Liver (tissue), 9 donors: ENCODE results near the gene MED27. TPM values are rescaled to one million over a fixed set of nuclear protein-coding genes. Genes with fewer than 3 reads are reported as not detected.

ENCODE experiments used
- DNase-seq: peaks from one replicate; pipeline ENCODE4 v3.0.0-alpha.2; 2017; ENCODE audit warnings: low spot score
- H3K27ac ChIP-seq, 2 donors: one replicate each; pipeline ENCODE4 v1.7.0; 2013; ENCODE audit warnings: inconsistent platforms in 2 of 2, low read length in 2 of 2, control low read depth in 1 of 2, low read depth in 1 of 2, mild to moderate bottlenecking in 1 of 2
- H3K27me3 ChIP-seq, 4 donors: one replicate each; pipeline versions ENCODE4 v1.6.1 to v1.7.0; 2013; ENCODE audit warnings: low read length in 3 of 4, inconsistent platforms in 1 of 4, mild to moderate bottlenecking in 1 of 4, moderate library complexity in 1 of 4; ENCODE audit not compliant: control insufficient read depth in 4 of 4, insufficient read depth in 4 of 4
- H3K36me3 ChIP-seq, 4 donors: one replicate each; pipeline versions ENCODE4 v1.6.1 to v1.7.0; 2013; ENCODE audit warnings: low read length in 3 of 4, mild to moderate bottlenecking in 3 of 4, low read depth in 1 of 4, moderate library complexity in 1 of 4; ENCODE audit not compliant: control insufficient read depth in 4 of 4, insufficient read depth in 3 of 4
- H3K4me1 ChIP-seq, 4 donors: one replicate each; pipeline versions ENCODE4 v1.6.1 to v1.7.0; 2013; ENCODE audit warnings: low read length in 3 of 4, mild to moderate bottlenecking in 3 of 4, moderate library complexity in 1 of 4; ENCODE audit not compliant: control insufficient read depth in 4 of 4, insufficient read depth in 4 of 4
- H3K4me3 ChIP-seq, 3 donors: one replicate each; pipeline versions ENCODE4 v1.6.1 to v1.7.0; 2013; ENCODE audit warnings: low read length in 3 of 3, control low read depth in 1 of 3, low read depth in 1 of 3, mild to moderate bottlenecking in 1 of 3
- H3K9ac ChIP-seq, 2 donors: one replicate each; pipeline ENCODE4 v1.7.0; 2013; ENCODE audit warnings: low read length in 2 of 2, mild to moderate bottlenecking in 2 of 2, moderate library complexity in 2 of 2, control low read depth in 1 of 2, low read depth in 1 of 2
- H3K9me3 ChIP-seq, 4 donors: one replicate each; pipeline versions ENCODE4 v1.6.1 to v1.7.0; 2013; ENCODE audit warnings: low read length in 3 of 4; ENCODE audit not compliant: control insufficient read depth in 4 of 4
- ATF3 ChIP-seq: IDR thresholded peaks from 2 replicates; pipeline ENCODE4 v1.6.1; 2016; ENCODE audit warnings: antibody characterized with exemption
- CTCF ChIP-seq: fragments of 150-350 bp; IDR thresholded peaks from 2 replicates; pipeline ENCODE4 v1.5.1; 2017; ENCODE audit warnings: improper control_type of control experiment, low read depth, low read length; ENCODE audit not compliant: missing input control
- EGR1 ChIP-seq, 2 donors: IDR thresholded peaks; 2 replicates each; pipeline ENCODE4 v1.6.1; 2016 to 2018; ENCODE audit warnings: antibody characterized with exemption in 2 of 2, low read depth in 2 of 2
- FOXA1 ChIP-seq: IDR thresholded peaks from 2 replicates; pipeline ENCODE4 v1.6.1; 2016; ENCODE audit warnings: antibody characterized with exemption
- FOXA2 ChIP-seq: IDR thresholded peaks from 2 replicates; pipeline ENCODE4 v1.6.1; 2016; ENCODE audit warnings: antibody characterized with exemption
- GABPA ChIP-seq, 2 donors: IDR thresholded peaks in 1 of 2; conservative IDR thresholded peaks in 1 of 2; 2 replicates each; pipeline ENCODE4 v1.6.1; 2016; ENCODE audit warnings: antibody characterized with exemption in 2 of 2, mild to moderate bottlenecking in 1 of 2, moderate library complexity in 1 of 2
- HNF4A ChIP-seq, 2 donors: conservative IDR thresholded peaks; 2 replicates each; pipeline ENCODE4 v1.6.1; 2016; ENCODE audit warnings: antibody characterized with exemption in 2 of 2, mild to moderate bottlenecking in 2 of 2
- HNF4G ChIP-seq: IDR thresholded peaks from 2 replicates; pipeline ENCODE4 v1.6.1; 2016; ENCODE audit warnings: antibody characterized with exemption
- JUND ChIP-seq, 2 donors: IDR thresholded peaks; 2 replicates each; pipeline ENCODE4 v1.6.1; 2016; ENCODE audit warnings: antibody characterized with exemption in 2 of 2
- NR2F2 ChIP-seq: IDR thresholded peaks from 2 replicates; pipeline ENCODE4 v1.6.1; 2016; ENCODE audit warnings: antibody characterized with exemption
- RAD21 ChIP-seq, 2 donors: IDR thresholded peaks; 2 replicates each; pipeline ENCODE4 v1.6.1; 2016; ENCODE audit warnings: antibody characterized with exemption in 2 of 2, mild to moderate bottlenecking in 2 of 2
- REST ChIP-seq: IDR thresholded peaks from 2 replicates; pipeline ENCODE4 v1.6.1; 2016; ENCODE audit warnings: antibody characterized with exemption, mild to moderate bottlenecking
- RXRA ChIP-seq, 2 donors: IDR thresholded peaks; 2 replicates each; pipeline ENCODE4 v1.6.1; 2017 to 2018; ENCODE audit warnings: antibody characterized with exemption in 2 of 2, mild to moderate bottlenecking in 1 of 2
- SP1 ChIP-seq: IDR thresholded peaks from 2 replicates; pipeline ENCODE4 v1.6.1; 2018; ENCODE audit warnings: antibody characterized with exemption, mild to moderate bottlenecking
- TAF1 ChIP-seq: conservative IDR thresholded peaks from 2 replicates; pipeline ENCODE4 v1.6.1; 2016; ENCODE audit warnings: antibody characterized with exemption, mild to moderate bottlenecking
- ZBTB33 ChIP-seq: IDR thresholded peaks from 2 replicates; pipeline ENCODE4 v1.6.1; 2016; ENCODE audit warnings: antibody characterized with exemption
- WGBS: extraction: QIAGEN DNeasy Blood & Tissue Kit; methylation state at CpG from one replicate; pipeline ENCODE4 v1.1.7; 2013; 5-methylcytosine and 5-hydroxymethylcytosine counted together
- polyA plus RNA-seq, 2 donors: library from polyadenylated mRNA; stranded (reverse) in 1 of 2; unstranded in 1 of 2; fragments of 200-250 nt in 1 of 2; fragments of >200 nt in 1 of 2; fragmentation: Nextera tagmentation in 1 of 2; extraction: Ambion mirVana in 1 of 2; gene quantifications; one replicate each; pipeline versions ENCODE4 v1.2.1 to v1.2.3, GENCODE V29; 2013 to 2015
- total RNA-seq, 2 donors: library from RNA; depleted of rRNA; stranded (reverse); fragments of >200 nt; gene quantifications; one replicate each; pipeline ENCODE4 v1.2.3, GENCODE V29; 2014
- donor health status: healthy.
- donor health status: healthy.
- donor health status: healthy.
- donor health status: healthy.
- donor health status: healthy.

The MED27 gene
- total and polyA plus RNA-seq, 4 donors, result 4.6 to 7.9 (median 5.5) TPM

GRCh38 chr9:132109291-132109690 lies 29.6 kb upstream of the MED27 start:
- Histone ChIP-seq H3K36me3 (no peaks in the 10 kb centered on the region), H3K27ac (no peak overlapping the region), H3K4me1 (no peaks in the 10 kb centered on the region), H3K27me3 (peaks cover 0 to 5% (median 1%) of the 10 kb centered on the region in 4 donors), H3K9ac (no peak overlapping the region), H3K4me3 (no peak overlapping the region), H3K9me3 (no peaks in the 10 kb centered on the region)
- TF ChIP-seq TAF1 (no peak), FOXA2 (no peak), JUND (IDR thresholded peaks at IDR 0.05) (no peak), REST (no peak), RXRA (IDR thresholded peaks at IDR 0.05) (no peak)
- DNase-seq, result no peak
- 52% methylated on average over 5 of the region's 5 CpGs for WGBS

GRCh38 chr9:132108728-132109127 lies 29.1 kb upstream of the MED27 start:
- Histone ChIP-seq H3K36me3 (no peaks in the 10 kb centered on the region), H3K9ac (no peak overlapping the region), H3K27me3 (peaks cover 0 to 6% (median 1%) of the 10 kb centered on the region in 4 donors), H3K4me3 (no peak overlapping the region), H3K4me1 (no peaks in the 10 kb centered on the region), H3K9me3 (no peaks in the 10 kb centered on the region), H3K27ac (no peak overlapping the region)
- WGBS, result 54% methylated on average over 7 of the region's 7 CpGs
- no peak for DNase-seq
- TF ChIP-seq FOXA1, result no peak
- no peak for TF ChIP-seq GABPA (IDR thresholded peaks at IDR 0.05 in 1 of 2, conservative IDR thresholded peaks at IDR 0.05 in 1 of 2)
- TF ChIP-seq ATF3, result no peak
- TF ChIP-seq ZBTB33, result no peak
- no peak for TF ChIP-seq JUND (IDR thresholded peaks at IDR 0.05)
- no peak for TF ChIP-seq EGR1 (IDR thresholded peaks at IDR 0.05; ENCODE audit: low read depth in 2 of 2)
- no peak for TF ChIP-seq RXRA (IDR thresholded peaks at IDR 0.05)
- no peak for TF ChIP-seq NR2F2
- no peak for TF ChIP-seq RAD21 (IDR thresholded peaks at IDR 0.05)
- TF ChIP-seq CTCF, result no peak
- no peak for TF ChIP-seq FOXA2
- TF ChIP-seq HNF4G, result no peak
- no peak for TF ChIP-seq SP1
- no peak for TF ChIP-seq HNF4A (conservative IDR thresholded peaks at IDR 0.05)
- TF ChIP-seq TAF1, result no peak
- TF ChIP-seq REST, result no peak
